ENCODE measurements around the gene C1orf167. TPM values are rescaled to one million over a fixed set of nuclear protein-coding genes. Genes with fewer than 3 reads are reported as not detected.

Gene C1orf167
- total and polyA plus RNA-seq, 2 donors from 2014 or later, result 1.9 to 4.2 TPM

DNA sequence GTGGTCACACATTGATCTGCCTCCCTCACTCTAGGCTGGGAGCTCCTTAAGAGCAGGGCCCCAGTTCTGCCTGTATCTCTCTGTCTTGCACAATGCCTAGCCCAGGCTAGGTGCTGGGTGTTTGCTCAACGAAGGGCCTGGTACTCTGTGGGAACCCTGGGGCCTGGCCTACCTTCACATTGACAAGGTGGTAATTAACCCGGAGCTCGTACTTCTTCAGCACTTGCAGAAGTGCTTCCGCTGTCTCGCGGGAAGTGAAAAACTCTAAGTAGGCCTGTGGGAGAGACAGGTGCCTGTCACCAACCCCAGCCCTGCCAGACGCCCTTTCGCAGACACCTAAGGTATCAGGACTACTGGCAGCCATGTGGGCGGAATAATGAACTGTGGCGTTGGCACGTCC is 30.1 kb downstream of the C1orf167 start:
- Histone ChIP-seq H3K36me3 (ENCODE audit: control insufficient read depth in 2 of 3, insufficient read depth in 3 of 3, low read length in 3 of 3) (peaks cover 0 to 58% (median 10%) of the 10 kb centered on the region in 3 donors), H3K4me1 (ENCODE audit: control insufficient read depth in 2 of 3, insufficient read depth in 2 of 3, low read depth in 1 of 3, low read length in 3 of 3) (peaks cover 3 to 51% (median 39%) of the 10 kb centered on the region in 3 donors), H3K4me3 (ENCODE audit: low read length in 3 of 3) (no peak overlapping the region), H3K27me3 (ENCODE audit: control insufficient read depth, insufficient read depth, low read length) (no peaks in the 10 kb centered on the region), H3K27ac (ENCODE audit: low read depth in 2 of 2, low read length in 2 of 2) (peak overlapping the region; percentile 90 to 97), H3K9me3 (ENCODE audit: control insufficient read depth in 2 of 3, insufficient read depth in 1 of 3, low read length in 3 of 3) (no peaks in the 10 kb centered on the region), H3K9ac (ENCODE audit: low read length in 3 of 3) (no peak overlapping the region)
- TF ChIP-seq, protein P1, sequence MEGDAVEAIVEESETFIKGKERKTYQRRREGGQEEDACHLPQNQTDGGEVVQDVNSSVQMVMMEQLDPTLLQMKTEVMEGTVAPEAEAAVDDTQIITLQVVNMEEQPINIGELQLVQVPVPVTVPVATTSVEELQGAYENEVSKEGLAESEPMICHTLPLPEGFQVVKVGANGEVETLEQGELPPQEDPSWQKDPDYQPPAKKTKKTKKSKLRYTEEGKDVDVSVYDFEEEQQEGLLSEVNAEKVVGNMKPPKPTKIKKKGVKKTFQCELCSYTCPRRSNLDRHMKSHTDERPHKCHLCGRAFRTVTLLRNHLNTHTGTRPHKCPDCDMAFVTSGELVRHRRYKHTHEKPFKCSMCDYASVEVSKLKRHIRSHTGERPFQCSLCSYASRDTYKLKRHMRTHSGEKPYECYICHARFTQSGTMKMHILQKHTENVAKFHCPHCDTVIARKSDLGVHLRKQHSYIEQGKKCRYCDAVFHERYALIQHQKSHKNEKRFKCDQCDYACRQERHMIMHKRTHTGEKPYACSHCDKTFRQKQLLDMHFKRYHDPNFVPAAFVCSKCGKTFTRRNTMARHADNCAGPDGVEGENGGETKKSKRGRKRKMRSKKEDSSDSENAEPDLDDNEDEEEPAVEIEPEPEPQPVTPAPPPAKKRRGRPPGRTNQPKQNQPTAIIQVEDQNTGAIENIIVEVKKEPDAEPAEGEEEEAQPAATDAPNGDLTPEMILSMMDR (IDR thresholded peaks at IDR 0.05; ENCODE audit: borderline replicate concordance, extremely low read depth, insufficient read depth), result no peak
- DNase-seq (peak in 2 of 5 donors; percentile 23 to 63), FAIRE-seq (no peak)
- intact Hi-C loops (cut with DNase I), result no loop called here

DNA sequence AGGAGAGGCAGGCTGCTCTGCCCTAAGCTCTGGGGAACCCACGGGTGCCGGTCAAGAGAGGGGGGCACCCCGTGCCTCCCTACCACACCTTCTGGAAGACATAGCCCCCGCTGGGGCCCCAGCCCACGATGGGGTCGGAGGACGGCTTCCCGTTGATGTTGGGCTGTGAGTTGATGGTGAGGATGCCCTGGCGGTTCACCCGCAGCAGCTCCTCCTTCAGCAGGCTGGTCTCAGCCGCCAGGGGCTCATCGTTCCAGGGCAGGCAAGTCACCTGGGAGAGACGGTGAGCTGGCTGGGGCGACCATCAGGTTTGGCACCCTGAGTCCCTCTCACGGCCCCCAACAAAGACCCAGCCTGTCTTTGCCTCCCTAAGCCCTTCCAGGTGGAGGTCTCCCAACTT is 31.8 kb downstream of the C1orf167 start:
- no peak for FAIRE-seq
- H3K9ac ChIP-seq (ENCODE audit: low read length in 3 of 3), result no peak overlapping the region
- intact Hi-C loops (cut with DNase I), result no loop called here
- H3K27ac ChIP-seq (ENCODE audit: low read depth in 2 of 2, low read length in 2 of 2), result no peak overlapping the region
- peaks cover 0 to 39% (median 30%) of the 10 kb centered on the region in 3 donors for H3K4me1 ChIP-seq (ENCODE audit: control insufficient read depth in 2 of 3, insufficient read depth in 2 of 3, low read depth in 1 of 3, low read length in 3 of 3)
- peak in 2 of 5 donors; percentile 27 to 69 for DNase-seq
- peaks cover 0 to 58% (median 11%) of the 10 kb centered on the region in 3 donors for H3K36me3 ChIP-seq (ENCODE audit: control insufficient read depth in 2 of 3, insufficient read depth in 3 of 3, low read length in 3 of 3)
- H3K27me3 ChIP-seq (ENCODE audit: control insufficient read depth, insufficient read depth, low read length), result no peaks in the 10 kb centered on the region
- TF ChIP-seq, protein P1 (IDR thresholded peaks at IDR 0.05; ENCODE audit: borderline replicate concordance, extremely low read depth, insufficient read depth), result no peak
- H3K9me3 ChIP-seq (ENCODE audit: control insufficient read depth in 2 of 3, insufficient read depth in 1 of 3, low read length in 3 of 3), result no peaks in the 10 kb centered on the region
- no peak overlapping the region for H3K4me3 ChIP-seq (ENCODE audit: low read length in 3 of 3)

DNA sequence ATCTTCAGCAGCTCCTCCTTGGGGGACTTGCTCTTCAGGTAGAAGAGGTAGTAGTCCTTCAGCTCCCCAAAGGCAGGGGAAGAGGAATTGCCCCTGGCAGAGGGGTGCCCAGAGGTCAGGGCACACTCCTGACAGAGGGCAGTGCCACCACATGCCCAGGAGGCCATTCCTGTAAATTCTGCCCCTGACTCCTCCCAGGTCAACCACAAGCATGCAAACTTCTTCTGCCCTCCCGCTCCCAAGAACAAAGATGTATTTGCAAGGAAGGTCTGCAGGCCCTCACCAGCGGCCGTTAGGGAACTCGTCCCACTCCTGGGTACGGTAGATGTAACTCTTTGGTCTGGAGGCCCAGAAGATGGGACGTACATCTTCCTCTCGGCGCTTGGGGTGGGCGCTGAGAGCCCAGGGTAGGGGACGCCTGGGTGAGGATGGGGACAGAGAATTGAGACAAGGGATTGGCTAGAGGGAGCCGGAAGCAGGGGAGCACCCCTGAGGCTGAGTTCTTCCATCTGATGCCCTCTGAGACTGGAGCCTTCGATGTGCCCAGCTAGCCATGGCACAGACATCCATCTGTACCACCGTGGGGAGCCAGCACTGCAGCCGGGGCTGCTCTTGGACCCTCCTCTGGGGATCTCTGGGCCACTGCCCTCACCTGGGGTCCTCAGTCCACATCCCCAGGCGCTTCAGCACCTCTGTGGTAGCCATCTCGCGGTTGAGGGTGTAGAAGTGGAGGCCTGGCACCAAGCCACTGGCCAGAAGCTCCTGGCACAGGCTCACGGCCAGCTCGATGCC is 32.6 kb downstream of the C1orf167 start:
- H3K27me3 ChIP-seq (ENCODE audit: control insufficient read depth, insufficient read depth, low read length), result no peaks in the 10 kb centered on the region
- FAIRE-seq, result no peak
- intact Hi-C loops (cut with DNase I), result no loop called here
- H3K4me1 ChIP-seq (ENCODE audit: control insufficient read depth in 2 of 3, insufficient read depth in 2 of 3, low read depth in 1 of 3, low read length in 3 of 3), result peaks cover 0 to 32% (median 24%) of the 10 kb centered on the region in 3 donors
- no peaks in the 10 kb centered on the region for H3K9me3 ChIP-seq (ENCODE audit: control insufficient read depth in 2 of 3, insufficient read depth in 1 of 3, low read length in 3 of 3)
- TF ChIP-seq, protein P1 (IDR thresholded peaks at IDR 0.05; ENCODE audit: borderline replicate concordance, extremely low read depth, insufficient read depth), result no peak
- peak overlapping the region in 1 of 2 donors; percentile 41 for H3K27ac ChIP-seq (ENCODE audit: low read depth in 2 of 2, low read length in 2 of 2)
- no peak overlapping the region for H3K9ac ChIP-seq (ENCODE audit: low read length in 3 of 3)
- peaks cover 0 to 58% (median 15%) of the 10 kb centered on the region in 3 donors for H3K36me3 ChIP-seq (ENCODE audit: control insufficient read depth in 2 of 3, insufficient read depth in 3 of 3, low read length in 3 of 3)
- peak in 1 of 5 donors; percentile 43 for DNase-seq
- no peak overlapping the region for H3K4me3 ChIP-seq (ENCODE audit: low read length in 3 of 3)
